ENCODE results near the gene TBX3.

TBX3 gene

DNA sequence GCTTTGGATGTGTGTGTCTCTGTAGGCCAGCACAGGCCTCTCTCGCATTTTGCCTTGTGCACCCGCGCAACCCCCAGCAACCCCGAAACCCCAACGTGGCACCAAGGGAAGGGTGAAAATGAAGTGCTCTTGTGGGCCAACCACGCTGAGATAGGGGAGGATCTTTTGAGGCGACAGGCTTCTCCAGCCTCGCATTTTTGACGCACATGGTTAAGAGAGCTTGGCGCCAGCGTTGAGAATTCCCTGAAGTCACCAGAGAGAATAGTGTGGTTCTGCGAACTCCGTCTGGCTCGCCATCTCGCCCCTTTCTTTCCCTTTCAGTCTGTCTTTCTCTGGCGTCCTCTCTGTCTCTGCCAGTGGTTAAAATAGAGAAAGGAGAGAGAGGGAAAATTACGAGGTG lies 1.9 kb upstream of the TBX3 start:
- TF ChIP-seq, protein P1, sequence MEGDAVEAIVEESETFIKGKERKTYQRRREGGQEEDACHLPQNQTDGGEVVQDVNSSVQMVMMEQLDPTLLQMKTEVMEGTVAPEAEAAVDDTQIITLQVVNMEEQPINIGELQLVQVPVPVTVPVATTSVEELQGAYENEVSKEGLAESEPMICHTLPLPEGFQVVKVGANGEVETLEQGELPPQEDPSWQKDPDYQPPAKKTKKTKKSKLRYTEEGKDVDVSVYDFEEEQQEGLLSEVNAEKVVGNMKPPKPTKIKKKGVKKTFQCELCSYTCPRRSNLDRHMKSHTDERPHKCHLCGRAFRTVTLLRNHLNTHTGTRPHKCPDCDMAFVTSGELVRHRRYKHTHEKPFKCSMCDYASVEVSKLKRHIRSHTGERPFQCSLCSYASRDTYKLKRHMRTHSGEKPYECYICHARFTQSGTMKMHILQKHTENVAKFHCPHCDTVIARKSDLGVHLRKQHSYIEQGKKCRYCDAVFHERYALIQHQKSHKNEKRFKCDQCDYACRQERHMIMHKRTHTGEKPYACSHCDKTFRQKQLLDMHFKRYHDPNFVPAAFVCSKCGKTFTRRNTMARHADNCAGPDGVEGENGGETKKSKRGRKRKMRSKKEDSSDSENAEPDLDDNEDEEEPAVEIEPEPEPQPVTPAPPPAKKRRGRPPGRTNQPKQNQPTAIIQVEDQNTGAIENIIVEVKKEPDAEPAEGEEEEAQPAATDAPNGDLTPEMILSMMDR (conservative IDR thresholded peaks at IDR 0.05; ENCODE audit: low read depth, low read length), result no peak
- Histone ChIP-seq H3K4me2 (peak overlapping the region; percentile 60; the same call in 1 of the 2 replicates), H3K27ac (peak overlapping the region; percentile 99; the same call in 1 of the 2 replicates), H3K4me3 (IDR thresholded peaks at IDR 0.05; ENCODE audit: insufficient read depth, low read depth, low read length) (no peak overlapping the region), H3K4me1 (ENCODE audit: low read depth, poor library complexity, severe bottlenecking) (peaks cover 5% of the 10 kb centered on the region), H3K79me2 (ENCODE audit: insufficient read depth, low read depth) (no peaks in the 10 kb centered on the region), H3K27me3 (ENCODE audit: insufficient read depth, low read depth) (no peaks in the 10 kb centered on the region), H4K20me1 (ENCODE audit: insufficient read depth) (no peaks in the 10 kb centered on the region), H3K36me3 (ENCODE audit: insufficient read depth) (no peaks in the 10 kb centered on the region), H2AFZ (ENCODE audit: low read depth) (peak overlapping the region; percentile 76; the same call in 1 of the 2 replicates), H3K9ac (no peak overlapping the region)

DNA sequence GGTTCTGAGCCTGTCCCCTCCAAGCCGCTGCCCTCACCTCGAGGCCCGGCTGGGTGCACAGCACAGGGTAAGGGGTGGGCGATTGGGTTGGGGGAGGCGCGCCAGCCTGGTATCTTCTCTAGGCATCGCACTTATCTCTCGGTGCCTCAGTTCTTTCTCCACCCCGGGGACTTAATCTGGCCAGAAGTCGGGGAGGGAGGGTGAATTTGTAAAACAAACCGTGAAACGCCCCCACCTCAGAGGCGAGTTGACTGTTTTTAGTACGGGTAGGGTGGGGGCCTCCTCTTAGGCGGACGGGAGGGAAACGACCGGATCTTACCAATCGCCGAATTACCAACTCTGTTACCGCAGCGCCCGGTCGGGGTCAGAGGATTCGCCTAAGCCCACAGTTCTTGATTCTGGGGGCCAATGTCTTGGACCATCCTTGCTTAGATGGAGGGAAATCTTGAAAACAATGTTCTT lies 1.4 kb upstream of the TBX3 start:
- Histone ChIP-seq H3K4me2 (peak overlapping the region; percentile 60), H3K4me1 (ENCODE audit: low read depth, poor library complexity, severe bottlenecking) (peaks cover 5% of the 10 kb centered on the region), H4K20me1 (ENCODE audit: insufficient read depth) (no peaks in the 10 kb centered on the region), H3K27me3 (ENCODE audit: insufficient read depth, low read depth) (no peaks in the 10 kb centered on the region), H3K4me3 (IDR thresholded peaks at IDR 0.05; ENCODE audit: insufficient read depth, low read depth, low read length) (no peak overlapping the region), H3K27ac (peak overlapping the region; percentile 99), H3K36me3 (ENCODE audit: insufficient read depth) (no peaks in the 10 kb centered on the region), H2AFZ (ENCODE audit: low read depth) (peak overlapping the region; percentile 76), H3K79me2 (ENCODE audit: insufficient read depth, low read depth) (no peaks in the 10 kb centered on the region), H3K9ac (peak overlapping the region; percentile 94)
- TF ChIP-seq, protein P1 (conservative IDR thresholded peaks at IDR 0.05; ENCODE audit: low read depth, low read length), result no peak

DNA sequence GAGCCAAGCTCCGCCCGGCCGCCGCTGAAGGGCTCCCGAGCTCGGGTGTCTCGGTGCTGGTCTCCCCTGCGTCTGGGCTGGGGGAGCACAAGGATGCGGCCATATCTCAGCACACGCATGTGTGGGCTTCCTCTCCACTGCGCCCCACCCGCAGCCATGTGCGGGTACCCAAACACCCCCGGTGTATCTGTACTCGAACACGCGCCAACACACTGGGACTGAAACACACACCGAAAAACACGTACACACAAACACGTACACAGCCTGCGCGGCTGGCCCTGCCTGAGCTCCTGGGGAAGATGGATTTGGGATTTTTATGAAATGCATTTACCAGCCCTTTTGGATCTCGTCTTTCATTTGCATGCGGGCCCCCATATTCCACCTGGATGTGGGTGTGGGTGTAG lies 897 bp upstream of the TBX3 start:
- peak overlapping the region; percentile 60 for H3K4me2 ChIP-seq
- H3K36me3 ChIP-seq (ENCODE audit: insufficient read depth), result no peaks in the 10 kb centered on the region
- no peak overlapping the region for H3K4me3 ChIP-seq (IDR thresholded peaks at IDR 0.05; ENCODE audit: insufficient read depth, low read depth, low read length)
- H3K27me3 ChIP-seq (ENCODE audit: insufficient read depth, low read depth), result no peaks in the 10 kb centered on the region
- H3K27ac ChIP-seq, result peak overlapping the region; percentile 99
- peaks cover 5% of the 10 kb centered on the region for H3K4me1 ChIP-seq (ENCODE audit: low read depth, poor library complexity, severe bottlenecking)
- TF ChIP-seq, protein P1 (conservative IDR thresholded peaks at IDR 0.05; ENCODE audit: low read depth, low read length), result no peak
- no peaks in the 10 kb centered on the region for H4K20me1 ChIP-seq (ENCODE audit: insufficient read depth)
- peak overlapping the region; percentile 94 for H3K9ac ChIP-seq
- H3K79me2 ChIP-seq (ENCODE audit: insufficient read depth, low read depth), result no peaks in the 10 kb centered on the region
- H2AFZ ChIP-seq (ENCODE audit: low read depth), result peak overlapping the region; percentile 76

DNA sequence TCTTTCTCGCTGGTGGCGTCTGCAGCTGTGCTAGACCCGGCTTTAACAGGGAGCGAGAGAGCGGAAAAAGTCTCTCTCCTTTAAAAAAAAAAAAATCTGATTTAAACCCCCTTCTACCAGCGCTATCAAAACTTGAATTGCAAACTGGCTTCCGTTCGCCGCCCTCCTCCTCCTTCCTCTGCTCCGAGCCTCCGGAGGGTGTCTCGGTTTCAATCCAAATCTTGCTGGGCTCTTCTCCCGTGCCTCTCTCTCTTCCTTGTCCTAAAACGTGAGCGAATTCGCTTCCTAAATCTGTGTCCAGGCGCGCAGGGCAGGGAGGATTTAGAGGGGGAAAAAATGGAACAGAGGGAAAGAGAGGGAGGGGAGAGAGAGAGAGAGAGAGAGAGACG lies 272 bp downstream of the TBX3 start:
- H4K20me1 ChIP-seq (ENCODE audit: insufficient read depth), result no peaks in the 10 kb centered on the region
- H3K27ac ChIP-seq, result peak overlapping the region; percentile 99
- H3K4me3 ChIP-seq (IDR thresholded peaks at IDR 0.05; ENCODE audit: insufficient read depth, low read depth, low read length), result no peak overlapping the region
- TF ChIP-seq, protein P1 (conservative IDR thresholded peaks at IDR 0.05; ENCODE audit: low read depth, low read length), result 0 out of 2 replicates have a peak, but pooled peaks have one; percentile 3
- H2AFZ ChIP-seq (ENCODE audit: low read depth), result peak overlapping the region; percentile 76
- peak overlapping the region; percentile 70 for H3K9ac ChIP-seq
- peak overlapping the region; percentile 37 for H3K4me2 ChIP-seq
- no peaks in the 10 kb centered on the region for H3K27me3 ChIP-seq (ENCODE audit: insufficient read depth, low read depth)
- H3K79me2 ChIP-seq (ENCODE audit: insufficient read depth, low read depth), result no peaks in the 10 kb centered on the region
- peaks cover 5% of the 10 kb centered on the region for H3K4me1 ChIP-seq (ENCODE audit: low read depth, poor library complexity, severe bottlenecking)
- no peaks in the 10 kb centered on the region for H3K36me3 ChIP-seq (ENCODE audit: insufficient read depth)

All from KMS-11 (cell line).